ENCODE results near the gene SUSD4.
A peak's percentile ranks its signal among the peaks of the same experiment; 100 is the strongest.

Gene SUSD4

GRCh38 chr1:223346311-223346710 lies 17.7 kb downstream of the SUSD4 start:
- no peak for TF ChIP-seq CTCF (IDR thresholded peaks at IDR 0.05; ENCODE audit: unreplicated experiment in 3 of 3)
- peaks cover 9% of the 10 kb centered on the region for H3K4me1 Mint-ChIP-seq
- H3K27me3 Mint-ChIP-seq (ENCODE audit: low read depth): peaks cover 17% of the 10 kb centered on the region
- no peak overlapping the region for H3K4me3 Mint-ChIP-seq
- H3K36me3 Mint-ChIP-seq (ENCODE audit: low read depth): no peaks in the 10 kb centered on the region
- no peak overlapping the region for H3K27ac Mint-ChIP-seq
- no peaks in the 10 kb centered on the region for H3K9me3 Mint-ChIP-seq

- Mint-ChIP-seq H3K4me1 (peaks cover 15% of the 10 kb centered on the region), H3K36me3 (ENCODE audit: low read depth) (no peaks in the 10 kb centered on the region), H3K27ac (no peak overlapping the region), H3K9me3 (no peaks in the 10 kb centered on the region), H3K27me3 (ENCODE audit: low read depth) (peaks cover 15% of the 10 kb centered on the region), H3K4me3 (no peak overlapping the region)
- TF ChIP-seq CTCF (IDR thresholded peaks at IDR 0.05; ENCODE audit: unreplicated experiment in 3 of 3): no peak
These were observed 18.3 kb downstream of the SUSD4 start for GRCh38 chr1:223345720-223346119.

- Mint-ChIP-seq H3K4me1 (peaks cover 27% of the 10 kb centered on the region), H3K27me3 (ENCODE audit: low read depth) (peaks cover 16% of the 10 kb centered on the region), H3K9me3 (no peaks in the 10 kb centered on the region), H3K36me3 (ENCODE audit: low read depth) (no peaks in the 10 kb centered on the region), H3K27ac (no peak overlapping the region), H3K4me3 (no peak overlapping the region)
- no peak for TF ChIP-seq CTCF (IDR thresholded peaks at IDR 0.05; ENCODE audit: unreplicated experiment in 3 of 3)
These were observed 19.5 kb downstream of the SUSD4 start for GRCh38 chr1:223344491-223344890.

- peaks cover 16% of the 10 kb centered on the region for H3K27me3 Mint-ChIP-seq (ENCODE audit: low read depth)
These were observed 20.3 kb downstream of the SUSD4 start for GRCh38 chr1:223343692-223344091.

GRCh38 chr1:223341121-223341520 lies 22.9 kb downstream of the SUSD4 start:
- Mint-ChIP-seq H3K27ac (peak overlapping the region in 1 of 3 experiments; percentile 47), H3K4me1 (peaks cover 42% of the 10 kb centered on the region), H3K27me3 (ENCODE audit: low read depth) (peaks cover 28% of the 10 kb centered on the region), H3K36me3 (ENCODE audit: low read depth) (no peaks in the 10 kb centered on the region), H3K4me3 (no peak overlapping the region), H3K9me3 (no peaks in the 10 kb centered on the region)
- TF ChIP-seq CTCF (IDR thresholded peaks at IDR 0.05; ENCODE audit: unreplicated experiment in 3 of 3): no peak

More at GRCh38 chr1:223343692-223344091, 20.3 kb downstream of the SUSD4 start:
- Mint-ChIP-seq H3K36me3 (ENCODE audit: low read depth) (no peaks in the 10 kb centered on the region), H3K27ac (no peak overlapping the region), H3K9me3 (no peaks in the 10 kb centered on the region), H3K4me3 (no peak overlapping the region), H3K4me1 (peaks cover 35% of the 10 kb centered on the region)
- no peak for TF ChIP-seq CTCF (IDR thresholded peaks at IDR 0.05; ENCODE audit: unreplicated experiment in 3 of 3)

- Mint-ChIP-seq H3K27me3 (ENCODE audit: low read depth) (peaks cover 25% of the 10 kb centered on the region), H3K4me1 (peaks cover 42% of the 10 kb centered on the region), H3K9me3 (no peaks in the 10 kb centered on the region), H3K27ac (no peak overlapping the region), H3K4me3 (no peak overlapping the region), H3K36me3 (ENCODE audit: low read depth) (no peaks in the 10 kb centered on the region)
- TF ChIP-seq CTCF (IDR thresholded peaks at IDR 0.05; ENCODE audit: unreplicated experiment in 3 of 3): no peak
These were observed 23.3 kb downstream of the SUSD4 start for GRCh38 chr1:223340637-223341036.
